Lung (tissue), 12 donors: ENCODE results near the gene PCYT1B. TPM values are rescaled to one million over a fixed set of nuclear protein-coding genes. Genes with fewer than 3 reads are reported as not detected.
"Not testable (repeated sequence)": the region's sequence is repeated elsewhere in the genome, so short reads cannot be mapped to it uniquely, and the experiment has no call there.

Source experiments
- ATAC-seq: fragments of 200-7000 bp; cut with Tn5 transposase; one replicate; pipeline ENCODE4 v1.9.1; 2020; ENCODE audit warnings: moderate number of reproducible peaks; ENCODE audit not compliant: insufficient read depth, low FRiP score
- DNase-seq, 3 donors: peaks; one replicate each; pipeline ENCODE4 v3.0.0-alpha.2; 2013 to 2017
- H3K27ac ChIP-seq, 2 donors: one replicate each; pipeline ENCODE4 v1.5.1; 2013; ENCODE audit warnings: mild to moderate bottlenecking in 2 of 2, moderate library complexity in 2 of 2, control low read depth in 1 of 2, inconsistent platforms in 1 of 2, low read depth in 1 of 2, low read length in 1 of 2
- H3K27me3 ChIP-seq, 3 donors: one replicate each; pipeline ENCODE4 v1.5.1; 2013; ENCODE audit warnings: low read length in 2 of 3; ENCODE audit not compliant: control insufficient read depth in 3 of 3, insufficient read depth in 3 of 3
- H3K36me3 ChIP-seq, 4 donors: one replicate each; pipeline ENCODE4 v1.5.1; 2013; ENCODE audit warnings: low read length in 4 of 4, mild to moderate bottlenecking in 1 of 4, moderate library complexity in 1 of 4; ENCODE audit not compliant: control insufficient read depth in 4 of 4, insufficient read depth in 4 of 4
- H3K4me1 ChIP-seq, 5 donors: one replicate each; pipeline ENCODE4 v1.5.1; 2013; ENCODE audit warnings: low read length in 5 of 5, mild to moderate bottlenecking in 2 of 5, moderate library complexity in 1 of 5; ENCODE audit not compliant: control insufficient read depth in 5 of 5, insufficient read depth in 5 of 5
- H3K4me3 ChIP-seq: one replicate; pipeline ENCODE4 v1.5.1; 2013; ENCODE audit warnings: mild to moderate bottlenecking, control low read depth, moderate library complexity
- H3K9ac ChIP-seq, 2 donors: one replicate each; pipeline ENCODE4 v1.5.1; 2013; ENCODE audit warnings: low read length in 2 of 2, control low read depth in 1 of 2; ENCODE audit not compliant: insufficient read depth in 1 of 2
- H3K9me3 ChIP-seq, 4 donors: one replicate each; pipeline ENCODE4 v1.5.1; 2013; ENCODE audit warnings: low read length in 3 of 4, mild to moderate bottlenecking in 1 of 4, moderate library complexity in 1 of 4; ENCODE audit not compliant: control insufficient read depth in 4 of 4, insufficient read depth in 3 of 4
- CTCF ChIP-seq: IDR thresholded peaks from 2 replicates; pipeline ENCODE4 v1.5.1; 2012; ENCODE audit warnings: mild to moderate bottlenecking; ENCODE audit errors: control extremely low read depth, extremely low read depth
- WGBS, 2 donors: extraction: QIAGEN DNeasy Blood & Tissue Kit; methylation state at CpG; one replicate each; pipeline ENCODE4 v1.1.7; 2013; 5-methylcytosine and 5-hydroxymethylcytosine counted together
- polyA plus RNA-seq, 2 donors: library from polyadenylated mRNA; stranded (reverse); fragments of 200-250 nt; gene quantifications; one replicate each; pipeline ENCODE4 v1.2.1, GENCODE V29; 2013
- total RNA-seq, 2 donors: library from RNA; depleted of rRNA in 1 of 2; stranded (reverse); fragments of >200 nt in 1 of 2; gene quantifications; one replicate each; pipeline ENCODE4 v1.2.1, GENCODE V29; 2014 to 2021
- donor health status: control.
- donor health status: control.
- donor health status: Bipolar disorder and iron deficiency.
- donor health status: healthy.
- donor health status: DM: yes; HTN: yes; CAD: no.

Gene PCYT1B
- total and polyA plus RNA-seq, 4 donors = 0.35 to 5.0 (median 2.4) TPM

- no peak overlapping the region for H3K4me3 ChIP-seq
- peak; percentile 17 to 72 (median 57) for DNase-seq
Measured at GRCh38 chrX:24607616-24608015, 39.5 kb downstream of the PCYT1B start.

GRCh38 chrX:24605941-24606340, 41.2 kb downstream of the PCYT1B start:
- not testable (repeated sequence) for H3K9ac ChIP-seq, H3K4me3 ChIP-seq, H3K27ac ChIP-seq, DNase-seq, H3K9me3 ChIP-seq, H3K36me3 ChIP-seq, ATAC-seq
- Histone ChIP-seq H3K27me3 (peaks cover 0 to 15% (median 13%) of the 10 kb centered on the region in 3 donors), H3K4me1 (peaks cover 0 to 15% (median 0%) of the 10 kb centered on the region in 5 donors)
- 51 to 80% methylated on average over 3 of the region's 3 CpGs for whole genome bisulfite sequencing, 2 donors

More at GRCh38 chrX:24607616-24608015, 39.5 kb downstream of the PCYT1B start:
- TF ChIP-seq CTCF = no peak
- 33 to 59% methylated on average over 4 of the region's 4 CpGs for WGBS, 2 donors
- Histone ChIP-seq H3K36me3 (no peaks in the 10 kb centered on the region), H3K27ac (no peak overlapping the region), H3K9ac (no peak overlapping the region), H3K27me3 (peaks cover 0 to 19% (median 13%) of the 10 kb centered on the region in 3 donors), H3K4me1 (peaks cover 0 to 15% (median 0%) of the 10 kb centered on the region in 5 donors), H3K9me3 (peaks cover 0 to 2% (median 0%) of the 10 kb centered on the region in 4 donors)
- ATAC-seq = no peak

- 58 to 89% methylated on average over 1 of the region's 1 CpG for WGBS, 2 donors
- no peak for TF ChIP-seq CTCF
- Histone ChIP-seq H3K4me3 (no peak overlapping the region), H3K27me3 (peaks cover 0 to 14% (median 11%) of the 10 kb centered on the region in 3 donors), H3K9me3 (peaks cover 0 to 2% (median 0%) of the 10 kb centered on the region in 4 donors), H3K36me3 (no peaks in the 10 kb centered on the region), H3K4me1 (peaks cover 0 to 9% (median 0%) of the 10 kb centered on the region in 5 donors), H3K27ac (no peak overlapping the region), H3K9ac (no peak overlapping the region)
- no peak for ATAC-seq
- no peak for DNase-seq
Measured at GRCh38 chrX:24603191-24603590, 44.0 kb downstream of the PCYT1B start.

GRCh38 chrX:24601858-24602257, 45.3 kb downstream of the PCYT1B start:
- no peak for TF ChIP-seq CTCF
- H3K4me1 ChIP-seq = peaks cover 0 to 1% (median 0%) of the 10 kb centered on the region in 5 donors

More at GRCh38 chrX:24601858-24602257, 45.3 kb downstream of the PCYT1B start:
- Histone ChIP-seq H3K36me3 (no peaks in the 10 kb centered on the region), H3K9ac (no peak overlapping the region), H3K27me3 (peaks cover 0 to 18% (median 12%) of the 10 kb centered on the region in 3 donors), H3K9me3 (no peaks in the 10 kb centered on the region), H3K27ac (no peak overlapping the region), H3K4me3 (no peak overlapping the region)
- DNase-seq (no peak), ATAC-seq (no peak)
- 92 to 98% methylated on average over 4 of the region's 4 CpGs for WGBS, 2 donors
